Measurements from ENCODE around the gene NBPF26. TPM values are rescaled to one million over a fixed set of nuclear protein-coding genes. Genes with fewer than 3 reads are reported as not detected.
"Not testable (repeated sequence)": the region's sequence is repeated elsewhere in the genome, so short reads cannot be mapped to it uniquely, and the experiment has no call there.

NBPF26 gene
- total RNA-seq, 1 experiment from 2014 or later: 2.8 TPM

GRCh38 chr1:120858144-120858543, 134.4 kb downstream of the NBPF26 start:
- DNase-seq (ENCODE audit: low read depth): not testable (repeated sequence)

DNA sequence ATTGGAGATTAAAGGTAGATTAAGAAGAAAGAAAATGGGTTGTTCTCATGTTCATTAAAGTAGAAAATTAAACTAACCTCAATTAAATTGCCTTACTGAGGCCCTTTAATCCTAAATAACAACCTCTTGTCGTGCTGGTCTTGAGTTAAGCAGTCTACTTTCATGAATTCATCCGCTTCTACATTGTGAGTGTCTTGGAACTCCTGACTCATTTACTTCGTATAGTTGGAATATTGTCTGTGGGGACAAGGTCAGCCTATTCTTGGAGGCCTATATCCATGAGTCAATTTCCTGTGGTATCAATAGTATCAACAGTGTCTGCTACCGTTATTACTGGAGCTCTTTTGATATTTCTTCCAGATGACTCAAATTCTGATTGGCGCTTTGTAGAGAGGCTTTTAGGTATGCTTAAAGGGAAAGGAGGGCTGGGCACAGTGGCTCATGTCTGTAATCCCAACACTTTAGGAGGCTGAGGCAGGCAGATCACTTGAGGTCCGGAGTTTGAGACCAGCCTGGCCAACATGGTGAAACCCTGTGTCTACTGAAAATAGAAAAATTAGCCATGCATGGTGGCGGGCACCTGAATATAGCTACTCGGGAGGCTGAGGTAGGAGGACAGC, 136.0 kb downstream of the NBPF26 start:
- not testable (repeated sequence) for DNase-seq (ENCODE audit: low read depth)

- DNase-seq (ENCODE audit: low read depth): not testable (repeated sequence)
These were observed 154.5 kb downstream of the NBPF26 start for GRCh38 chr1:120878206-120878605.

GRCh38 chr1:120880056-120880455, 156.3 kb downstream of the NBPF26 start:
- not testable (repeated sequence) for DNase-seq (ENCODE audit: low read depth)

DNA sequence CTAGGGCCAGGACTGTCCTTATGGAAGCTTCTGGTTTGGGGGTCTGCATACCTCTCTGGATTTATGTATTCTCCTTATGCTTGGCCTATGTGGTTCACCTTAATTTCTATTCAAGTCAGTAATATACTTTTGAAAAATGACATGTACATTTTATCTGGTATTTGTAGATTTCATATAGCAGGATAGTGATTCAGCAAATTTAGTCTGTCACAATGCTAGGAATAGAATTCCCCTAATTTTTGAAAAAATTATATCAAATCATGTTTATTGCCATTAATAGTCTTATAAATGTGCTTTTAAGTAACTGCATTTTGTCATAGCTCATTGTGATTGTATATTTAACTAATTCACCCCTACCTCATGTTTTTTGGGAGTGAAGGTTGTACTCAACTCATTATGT, 158.2 kb downstream of the NBPF26 start:
- DNase-seq (ENCODE audit: low read depth): not testable (repeated sequence)

Other genes starting within 250 kb of the NBPF26 start
- not detected in 2 replicates for gene PPIAL4A, start 165.8 kb downstream of the NBPF26 start, total RNA-seq (2014; rRNA removed; shearing (Covaris generic))

Measured in RPMI7951 (cell line).